ENCODE results near the gene TRAPPC6A.
A peak's percentile ranks its signal among the peaks of the same experiment; 100 is the strongest.

TRAPPC6A gene

GRCh38 chr19:45178262-45179071, 430 bp upstream of the TRAPPC6A start, which contains the start of gene BLOC1S3:
Gene BLOC1S3 (plus strand): TSS chr19:45178784. CDS start chr19:45179297, 513 bp downstream.
- peak; percentile 100 for DNase-seq (ENCODE audit: low read depth)
- peak within 1 kb of the TSS; percentile 97 for H3K4me3 ChIP-seq (replicated peaks; ENCODE audit: low read depth, low read length)
- peak; percentile 11 for TF ChIP-seq CTCF (IDR thresholded peaks at IDR 0.05; ENCODE audit: low read length, missing control alignments)

DNA sequence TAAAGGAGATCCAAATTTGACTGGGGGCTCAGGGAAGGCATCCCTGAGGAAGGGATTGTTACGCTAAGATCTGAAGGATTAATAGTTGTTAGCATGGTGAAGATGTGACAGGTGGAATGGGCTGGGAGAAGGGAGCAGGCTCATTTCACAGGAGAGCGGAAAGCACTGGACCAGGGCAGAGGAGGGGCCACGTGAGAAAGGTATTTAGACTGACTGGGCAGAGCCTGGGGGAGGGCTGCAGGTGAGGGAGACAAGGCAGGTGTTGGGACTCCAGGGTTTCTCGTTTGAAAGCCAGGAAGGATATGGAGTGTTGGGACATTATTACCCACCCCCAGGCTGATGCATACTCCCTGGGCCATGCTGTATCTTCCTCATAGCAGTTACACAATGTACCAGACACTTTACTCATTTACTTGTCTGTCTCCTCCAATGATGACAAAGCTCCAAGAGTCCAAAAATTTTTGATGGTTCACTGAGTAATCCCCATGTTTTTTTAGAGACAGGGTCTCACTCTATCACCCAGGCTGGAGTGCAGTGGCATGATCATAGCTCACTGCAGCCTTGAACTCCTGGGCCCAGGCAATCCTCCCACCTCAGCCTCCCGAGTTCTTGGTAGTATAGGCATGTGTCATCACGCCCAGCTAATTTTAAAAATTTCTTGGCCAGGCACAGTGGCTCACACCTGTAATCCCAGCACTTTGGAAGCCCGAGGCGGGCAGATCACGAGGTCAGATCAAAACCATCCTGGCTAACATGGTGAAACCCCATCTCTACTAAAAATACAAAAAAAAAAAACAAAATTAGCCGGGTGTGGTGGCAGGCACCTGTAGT, 2.3 kb downstream of the TRAPPC6A start:
- no peak overlapping the region for H3K4me3 ChIP-seq (replicated peaks; ENCODE audit: low read depth, low read length)
- DNase-seq (ENCODE audit: low read depth): no peak
- no peak for TF ChIP-seq CTCF (IDR thresholded peaks at IDR 0.05; ENCODE audit: low read length, missing control alignments)

- TF ChIP-seq CTCF (IDR thresholded peaks at IDR 0.05; ENCODE audit: low read length, missing control alignments): no peak
- H3K4me3 ChIP-seq (replicated peaks; ENCODE audit: low read depth, low read length): no peak overlapping the region
- DNase-seq (ENCODE audit: low read depth): no peak
Observed at GRCh38 chr19:45173816-45174215, 4.2 kb downstream of the TRAPPC6A start.

GRCh38 chr19:45172611-45173208, 5.3 kb downstream of the TRAPPC6A start:
- DNase-seq (ENCODE audit: low read depth): no peak
- no peak for TF ChIP-seq CTCF (IDR thresholded peaks at IDR 0.05; ENCODE audit: low read length, missing control alignments)
- H3K4me3 ChIP-seq (replicated peaks; ENCODE audit: low read depth, low read length): no peak overlapping the region

GRCh38 chr19:45172173-45172572, 5.9 kb downstream of the TRAPPC6A start:
- TF ChIP-seq CTCF (IDR thresholded peaks at IDR 0.05; ENCODE audit: low read length, missing control alignments): no peak
- no peak for DNase-seq (ENCODE audit: low read depth)
- H3K4me3 ChIP-seq (replicated peaks; ENCODE audit: low read depth, low read length): no peak overlapping the region

DNA sequence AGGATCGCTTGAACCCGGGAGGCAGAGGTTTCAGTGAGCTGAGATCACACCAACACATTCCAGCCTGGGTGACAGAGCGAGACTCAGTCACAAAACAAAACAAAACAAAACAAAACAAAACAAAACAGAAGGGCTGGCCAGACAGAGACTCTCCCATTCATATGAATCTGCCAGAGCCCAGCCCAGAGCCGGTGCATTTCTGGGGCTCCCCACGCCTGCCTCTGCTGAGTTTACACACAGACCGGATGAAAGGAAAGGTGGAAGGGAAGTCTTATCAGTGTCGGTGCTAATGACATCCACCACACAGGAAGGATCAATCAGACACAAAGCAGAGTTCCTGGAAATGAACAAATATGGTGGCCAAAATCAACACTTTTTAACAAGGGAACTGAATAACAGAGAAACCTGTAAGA, 6.8 kb downstream of the TRAPPC6A start:
- H3K4me3 ChIP-seq (replicated peaks; ENCODE audit: low read depth, low read length): no peak overlapping the region
- no peak for DNase-seq (ENCODE audit: low read depth)
- no peak for TF ChIP-seq CTCF (IDR thresholded peaks at IDR 0.05; ENCODE audit: low read length, missing control alignments)
